K562 (cell line): ENCODE data around the gene MCM3. TPM values are rescaled to one million over a fixed set of nuclear protein-coding genes. Genes with fewer than 3 reads are reported as not detected.

ENCODE experiments used
- ATAC-seq: fragments of 200-7000 bp; cut with Tn5 transposase; 3 replicates; pipeline ENCODE4 v1.9.1; 2020; ENCODE audit warnings: moderate library complexity
- BruUV-seq: library from RNA; stranded (reverse); fragments of 400-500 nt; replicated peaks from 2 replicates; lab custom pipeline; 2021; lab: Mats Ljungman, UMichigan
- CTCF ChIA-PET: fragments of 300-600 bp; formaldehyde crosslinking; extraction: SDS; loops from one replicate; lab custom pipeline; 2021; ENCODE audit warnings: low intra/inter-chr PET ratio; lab: Yijun Ruan, JAX
- POLR2A ChIA-PET: fragments of 300-600, 350-650 bp; sonication (Branson Sonifier 250); formaldehyde crosslinking; extraction: SDS; loops from one replicate; lab custom pipeline; 2021; ENCODE audit warnings: antibody characterized with exemption, inconsistent platforms; lab: Yijun Ruan, JAX
- DNase-seq, 4 experiments: peaks; one replicate each; pipeline versions ENCODE4 v3.0.0 to v3.0.0-alpha.2; 2011 to 2018; ENCODE audit warnings: low spot score in 3 of 4, mixed read lengths in 3 of 4; ENCODE audit errors: extremely low read depth in 1 of 4
- FAIRE-seq: peaks from 2 replicates; lab custom pipeline; 2011; peaks lifted over from hg19 to GRCh38; lab: Jason Lieb, UNC
- H2AFZ ChIP-seq: 2 replicates; pipeline ENCODE4 v1.6.0; 2011; ENCODE audit warnings: low read depth, low read length, control low read depth, inconsistent platforms
- H3K27ac ChIP-seq: fragments of 200-600 bp; 3 replicates; pipeline ENCODE4 v1.8.0; 2011; ENCODE audit warnings: low read depth, mild to moderate bottlenecking, control low read depth, inconsistent platforms, low read length, moderate library complexity, mixed read lengths; ENCODE audit errors: extremely low read depth
- H3K27me3 ChIP-seq, 2 experiments: fragments of 300-600 bp in 1 of 2; 2 replicates in 1 of 2; 3 replicates in 1 of 2; pipeline versions ENCODE4 v1.6.0 to v1.8.0; 2011; ENCODE audit warnings: inconsistent platforms in 2 of 2, low read length in 2 of 2, mild to moderate bottlenecking in 1 of 2, mixed read lengths in 1 of 2, moderate library complexity in 1 of 2; ENCODE audit not compliant: control insufficient read depth in 2 of 2, insufficient read depth in 2 of 2
- H3K36me3 ChIP-seq: fragments of 300-600 bp; 3 replicates; pipeline ENCODE4 v1.8.0; 2011; ENCODE audit warnings: mild to moderate bottlenecking, low read length, inconsistent platforms; ENCODE audit not compliant: control insufficient read depth, insufficient read depth
- H3K4me1 ChIP-seq, 2 experiments: fragments of 200-600 bp in 1 of 2; replicated peaks in 1 of 2; 2 replicates in 1 of 2; 3 replicates in 1 of 2; pipeline versions ENCODE4 v1.5.1 to v1.8.0; 2011; ENCODE audit warnings: inconsistent platforms in 2 of 2, low read length in 2 of 2, mild to moderate bottlenecking in 1 of 2, mixed read lengths in 1 of 2, moderate library complexity in 1 of 2; ENCODE audit not compliant: control insufficient read depth in 2 of 2, insufficient read depth in 2 of 2
- H3K4me2 ChIP-seq: 2 replicates; pipeline ENCODE4 v1.6.1; 2011; ENCODE audit warnings: low read length, control low read depth, inconsistent platforms, mixed read lengths; ENCODE audit not compliant: insufficient read depth
- H3K4me3 ChIP-seq: fragments of 200-600 bp; sonication (generic), shearing (Covaris generic); 2 replicates; pipeline ENCODE4 v1.5.1; 2016; ENCODE audit warnings: control low read depth, inconsistent platforms
- H3K79me2 ChIP-seq: fragments of 200-600 bp; 3 replicates; pipeline ENCODE4 v1.8.0; 2011; ENCODE audit warnings: low read length, inconsistent platforms; ENCODE audit not compliant: control insufficient read depth, insufficient read depth
- H3K9ac ChIP-seq, 2 experiments: 2 replicates each; pipeline versions ENCODE4 v1.6.0 to v1.6.1; 2011; ENCODE audit warnings: low read depth in 2 of 2, low read length in 2 of 2, control low read depth in 1 of 2, inconsistent platforms in 1 of 2, mild to moderate bottlenecking in 1 of 2, mixed read lengths in 1 of 2; ENCODE audit not compliant: insufficient read depth in 1 of 2
- H3K9me1 ChIP-seq: one replicate; pipeline ENCODE4 v1.6.0; 2011; ENCODE audit warnings: inconsistent platforms, mild to moderate bottlenecking, low read length, moderate library complexity; ENCODE audit not compliant: control insufficient read depth, insufficient read depth
- H3K9me3 ChIP-seq: replicated peaks from 2 replicates; pipeline ENCODE4 v1.5.1; 2011; ENCODE audit warnings: low read depth, low read length, inconsistent platforms; ENCODE audit not compliant: control insufficient read depth, insufficient read depth
- H4K20me1 ChIP-seq: replicated peaks from 2 replicates; pipeline ENCODE4 v1.6.1; 2011; ENCODE audit warnings: low read length, inconsistent platforms, mixed read lengths; ENCODE audit not compliant: control insufficient read depth, insufficient read depth
- BCL6 ChIP-seq: fragments of 250-450 bp; sonication (Bioruptor Pico); IDR thresholded peaks from 2 replicates; pipeline ENCODE4 v1.4.0; 2020
- C11orf30 ChIP-seq: fragments of 450-650 bp; IDR thresholded peaks from 2 replicates; pipeline ENCODE4 v1.6.1; 2016; ENCODE audit warnings: low read depth, mild to moderate bottlenecking
- GABPB2 ChIP-seq: fragments of 250-450 bp; sonication (Bioruptor Pico); conservative IDR thresholded peaks from 2 replicates; pipeline ENCODE4 v1.5.1; 2021; ENCODE audit warnings: mild to moderate bottlenecking
- GTF2A2 ChIP-seq: IDR thresholded peaks from 2 replicates; pipeline ENCODE4 v1.6.1; 2016; ENCODE audit warnings: mild to moderate bottlenecking, missing genetic modification characterization, missing compliant biosample characterization
- MAFK ChIP-seq: IDR thresholded peaks from 2 replicates; pipeline ENCODE4 v1.6.1; 2011; ENCODE audit warnings: low read length, improper control_type of control experiment
- MITF ChIP-seq: IDR thresholded peaks from 2 replicates; pipeline ENCODE4 v1.6.1; 2014; ENCODE audit warnings: antibody characterized with exemption
- POLR2A ChIP-seq: fragments of 450-650 bp; conservative IDR thresholded peaks from 2 replicates; pipeline ENCODE4 v1.6.1; 2016
- POLR2AphosphoS2 ChIP-seq: IDR thresholded peaks from 2 replicates; pipeline ENCODE4 v1.6.1; 2012; ENCODE audit warnings: low read length, improper control_type of control experiment
- SUPT5H ChIP-seq: fragments of 450-650 bp; IDR thresholded peaks from 2 replicates; pipeline ENCODE4 v1.6.1; 2016
- ZBTB43 ChIP-seq: sonication (generic); formaldehyde crosslinking; IDR thresholded peaks from 2 replicates; pipeline ENCODE4 v1.8.0; 2023; ENCODE audit warnings: mild to moderate bottlenecking, missing genetic modification reagents
- ZNF143 ChIP-seq: sonication (generic); formaldehyde crosslinking; IDR thresholded peaks from 2 replicates; pipeline ENCODE4 v1.9.0; 2022; ENCODE audit warnings: mild to moderate bottlenecking, missing genetic modification reagents
- ZNF696 ChIP-seq: fragments of 250-450 bp; sonication (Bioruptor Pico); conservative IDR thresholded peaks from 2 replicates; pipeline ENCODE4 v1.4.0; 2020; ENCODE audit warnings: mild to moderate bottlenecking, moderate library complexity
- WGBS: fragments of 100-300 bp; shearing (Covaris generic); methylation state at CpG from one replicate; pipeline ENCODE4 v1.1.6; 2016; ENCODE audit warnings: low coverage, mixed read lengths; ENCODE audit not compliant: insufficient coverage; ENCODE audit errors: missing lambda C conversion rate; 5-methylcytosine and 5-hydroxymethylcytosine counted together
- in situ Hi-C: fragments of 300-500 bp; cut with MboI; formaldehyde crosslinking; loops from 4 replicates; pipeline ENCODE4 v1.15.0; 2018; ENCODE audit warnings: inconsistent platforms, mixed read lengths
- intact Hi-C: fragments of 100-400 bp; cut with micrococcal nuclease; formaldehyde crosslinking; loops from 2 replicates; pipeline ENCODE4 v1.14.2; 2022
- polyA plus RNA-seq, 8 experiments: library from polyadenylated mRNA; depleted of rRNA in 4 of 8; stranded (reverse) in 5 of 8; unstranded in 3 of 8; fragments of >200 nt; fragmentation: Nextera tagmentation in 2 of 8; fragmentation: Illumina TruSeq in 1 of 8; extraction: Ambion mirVana in 2 of 8; extraction: Trizol in 1 of 8; gene quantifications; 2 replicates each; pipeline versions ENCODE4 v1.2.1 to v1.2.3, GENCODE V29; 2011 to 2014; ENCODE audit warnings: inconsistent platforms in 1 of 8, missing spikeins in 1 of 8
- total RNA-seq, 7 experiments: library from RNA; depleted of rRNA in 6 of 7; stranded (reverse); fragments of >200 nt in 6 of 7; fragmentation: Illumina TruSeq in 2 of 7; extraction: Trizol in 2 of 7; gene quantifications; 2 replicates each; pipeline versions ENCODE4 v1.2.1 to v1.2.3, GENCODE V29; 2011 to 2021; ENCODE audit warnings: low replicate concordance in 1 of 7

MCM3 gene
- total and polyA plus RNA-seq, 9 of the 15 experiments (the other 6 are each of a cell fraction or from before 2014, with no cell fraction given), result 76.1 to 270 (median 250) TPM

- no TSS peak for BruUV-seq
- WGBS, result 70% methylated on average over 3 of the region's 3 CpGs
- peak; percentile 69; the same call in 1 of the 2 replicates for TF ChIP-seq POLR2AphosphoS2
- TF ChIP-seq POLR2A, result peak; percentile 52
- TF ChIP-seq SUPT5H, result 0 out of 2 replicates have a peak, but pooled peaks have one; percentile 41
- no peak for TF ChIP-seq GTF2A2
- no peak for TF ChIP-seq ZNF143 (CRISPR knock-in tag)
- TF ChIP-seq ZNF696 (CRISPR knock-in tag), result no peak
- TF ChIP-seq BCL6 (CRISPR knock-in tag), result no peak
- TF ChIP-seq, all 486 proteins: peak for 3
- Histone ChIP-seq H3K4me2 (no peak overlapping the region), H3K4me1 (no peaks in the 10 kb centered on the region), H3K9me1 (no peaks in the 10 kb centered on the region), H3K4me3 (no peak overlapping the region), H3K27ac (no peak overlapping the region), H4K20me1 (no peaks in the 10 kb centered on the region; the same call in 1 of the 2 replicates), H3K79me2 (no peaks in the 10 kb centered on the region), H3K9ac (no peak overlapping the region), H3K27me3 (no peaks in the 10 kb centered on the region), H2AFZ (no peak overlapping the region), H3K36me3 (peaks cover 44% of the 10 kb centered on the region), H3K9me3 (no peaks in the 10 kb centered on the region)
- intact Hi-C loops (no loop called here), in situ Hi-C loops (loop anchor here (5.0 kb wide), 1 partner anchor 98 kb away; no protein-coding TSS in a partner anchor)
- POLR2A ChIA-PET, result interaction anchor here (0.6 to 1.9 kb wide), 6 partner anchors 12 to 183 kb away, joined by 3 to 7 read pairs (median 4); no protein-coding TSS in a partner anchor
- DNase-seq (no peak), FAIRE-seq (no peak), ATAC-seq (no peak)
- CTCF ChIA-PET, result no interaction called here
These were observed 23.9 kb downstream of the MCM3 start for GRCh38 chr6:52260634-52261033.

- no peaks in the 10 kb centered on the region for H3K79me2 ChIP-seq
- TF ChIP-seq GABPB2 (CRISPR knock-in tag) (no peak), C11orf30 (peak; percentile 49; the same call in 1 of the 2 replicates), MITF (no peak), ZBTB43 (CRISPR knock-in tag) (no peak), MAFK (no peak)
These were observed 29.1 kb downstream of the MCM3 start for GRCh38 chr6:52255434-52255833.

More at GRCh38 chr6:52255434-52255833, 29.1 kb downstream of the MCM3 start:
- DNase-seq (no peak), FAIRE-seq (no peak), ATAC-seq (no peak)
- Histone ChIP-seq H4K20me1 (no peaks in the 10 kb centered on the region), H3K9me1 (no peaks in the 10 kb centered on the region), H2AFZ (no peak overlapping the region), H3K9me3 (no peaks in the 10 kb centered on the region), H3K4me3 (no peak overlapping the region), H3K9ac (no peak overlapping the region), H3K4me1 (no peaks in the 10 kb centered on the region), H3K27ac (no peak overlapping the region), H3K4me2 (no peak overlapping the region), H3K36me3 (no peaks in the 10 kb centered on the region), H3K27me3 (peaks cover 4 to 7% of the 10 kb centered on the region in 2 experiments; a peak in 3 of 5 replicates)
- BruUV-seq, result no TSS peak
- intact Hi-C loops (no loop called here), in situ Hi-C loops (no loop called here)
- ChIA-PET POLR2A (interaction anchor here (0.8 kb wide), 1 partner anchor 42 kb away, joined by 3 read pairs; no protein-coding TSS in a partner anchor), CTCF (no interaction called here)
- 4% methylated on average over 2 of the region's 2 CpGs for WGBS
